H9 (cell line): ENCODE measurements around the gene LAMA3. TPM values are rescaled to one million over a fixed set of nuclear protein-coding genes. Genes with fewer than 3 reads are reported as not detected.

Source experiments
- DNase-seq: peaks from one replicate; pipeline ENCODE4 v3.0.0-alpha.2; 2017
- H2AFZ ChIP-seq: one replicate; pipeline ENCODE4 v1.6.1; 2013; ENCODE audit warnings: mild to moderate bottlenecking, low read length, control low read depth, moderate library complexity
- H2AK5ac ChIP-seq: 2 replicates; pipeline ENCODE4 v1.6.1; 2013; ENCODE audit warnings: low read length, control low read depth, mixed read lengths; ENCODE audit not compliant: insufficient read length
- H2BK120ac ChIP-seq: one replicate; pipeline ENCODE4 v1.6.1; 2013; ENCODE audit warnings: low read depth, mild to moderate bottlenecking, low read length, control low read depth, inconsistent platforms; ENCODE audit not compliant: poor library complexity, severe bottlenecking
- H2BK12ac ChIP-seq: 2 replicates; pipeline ENCODE4 v1.6.1; 2013; ENCODE audit warnings: low read length, control low read depth, mixed read lengths, low read depth; ENCODE audit not compliant: insufficient read length
- H2BK15ac ChIP-seq: 2 replicates; pipeline ENCODE4 v1.6.1; 2013; ENCODE audit warnings: low read depth, low read length, control low read depth
- H2BK20ac ChIP-seq: one replicate; pipeline ENCODE4 v1.6.1; 2013; ENCODE audit warnings: low read depth, mild to moderate bottlenecking, low read length, control low read depth, inconsistent platforms; ENCODE audit not compliant: poor library complexity, severe bottlenecking
- H2BK5ac ChIP-seq: 2 replicates; pipeline ENCODE4 v1.6.1; 2013; ENCODE audit warnings: low read length, control low read depth, mixed read lengths; ENCODE audit not compliant: insufficient read length
- H3K14ac ChIP-seq: 2 replicates; pipeline ENCODE4 v1.6.1; 2013; ENCODE audit warnings: low read length, control low read depth; ENCODE audit not compliant: insufficient read depth
- H3K18ac ChIP-seq: 2 replicates; pipeline ENCODE4 v1.6.1; 2013; ENCODE audit warnings: low read depth, mild to moderate bottlenecking, mixed read lengths, low read length, control low read depth; ENCODE audit not compliant: insufficient read length
- H3K23ac ChIP-seq: 2 replicates; pipeline ENCODE4 v1.6.1; 2013; ENCODE audit warnings: low read length, control low read depth, mixed read lengths, low read depth; ENCODE audit not compliant: insufficient read length
- H3K23me2 ChIP-seq: 2 replicates; pipeline ENCODE4 v1.6.1; 2013; ENCODE audit warnings: low read depth, mild to moderate bottlenecking, mixed read lengths, low read length, control low read depth; ENCODE audit not compliant: insufficient read length, poor library complexity, severe bottlenecking
- H3K27ac ChIP-seq: 2 replicates; pipeline ENCODE4 v1.5.1; 2013; ENCODE audit warnings: low read length, control low read depth, mixed read lengths, low read depth; ENCODE audit not compliant: insufficient read length
- H3K27me3 ChIP-seq: 2 replicates; pipeline ENCODE4 v1.6.1; 2013; ENCODE audit warnings: low read length, control low read depth, inconsistent platforms; ENCODE audit not compliant: insufficient read depth
- H3K4ac ChIP-seq: 2 replicates; pipeline ENCODE4 v1.6.1; 2013; ENCODE audit warnings: low read depth, mild to moderate bottlenecking, control low read depth, inconsistent platforms, low read length, moderate library complexity
- H3K4me1 ChIP-seq: 2 replicates; pipeline ENCODE4 v1.6.1; 2013; ENCODE audit warnings: low read length, control low read depth, inconsistent platforms; ENCODE audit not compliant: insufficient read depth
- H3K4me2 ChIP-seq: 2 replicates; pipeline ENCODE4 v1.6.1; 2013; ENCODE audit warnings: low read length, control low read depth, mixed read lengths; ENCODE audit not compliant: insufficient read length, insufficient read depth
- H3K56ac ChIP-seq: 2 replicates; pipeline ENCODE4 v1.6.1; 2013; ENCODE audit warnings: low read depth, mild to moderate bottlenecking, mixed read lengths, low read length, control low read depth; ENCODE audit not compliant: insufficient read length
- H3K79me1 ChIP-seq: 2 replicates; pipeline ENCODE4 v1.6.1; 2013; ENCODE audit warnings: low read depth, mild to moderate bottlenecking, moderate library complexity, low read length, control low read depth, inconsistent platforms; ENCODE audit not compliant: insufficient read depth, poor library complexity, severe bottlenecking
- H3K79me2 ChIP-seq: 2 replicates; pipeline ENCODE4 v1.6.1; 2013; ENCODE audit warnings: low read length, control low read depth, inconsistent platforms; ENCODE audit not compliant: insufficient read depth
- H3K9ac ChIP-seq: 2 replicates; pipeline ENCODE4 v1.6.1; 2013; ENCODE audit warnings: low read length, control low read depth, mixed read lengths; ENCODE audit not compliant: insufficient read length; ENCODE audit errors: extremely low read depth
- H3K9me3 ChIP-seq: one replicate; pipeline ENCODE4 v1.6.1; 2013; ENCODE audit warnings: low read depth, low read length, inconsistent platforms; ENCODE audit not compliant: control insufficient read depth
- H3T11ph ChIP-seq: one replicate; pipeline ENCODE4 v1.6.1; 2013; ENCODE audit warnings: mild to moderate bottlenecking, low read length, control low read depth, inconsistent platforms
- H4K20me1 ChIP-seq: one replicate; pipeline ENCODE4 v1.6.1; 2013; ENCODE audit not compliant: control insufficient read depth, insufficient read length, insufficient read depth
- H4K5ac ChIP-seq: 2 replicates; pipeline ENCODE4 v1.6.1; 2013; ENCODE audit warnings: low read depth, mild to moderate bottlenecking, mixed read lengths, low read length, control low read depth; ENCODE audit not compliant: insufficient read length
- H4K8ac ChIP-seq: replicated peaks from 2 replicates; pipeline ENCODE4 v1.6.1; 2013; ENCODE audit warnings: low read length, control low read depth, mixed read lengths, low read depth; ENCODE audit not compliant: insufficient read length
- H4K91ac ChIP-seq: 2 replicates; pipeline ENCODE4 v1.6.1; 2013; ENCODE audit warnings: low read depth, mild to moderate bottlenecking, moderate library complexity, mixed read lengths, low read length, control low read depth; ENCODE audit not compliant: insufficient read length
- H3K27ac Mint-ChIP-seq, 3 experiments: 2 replicates in 2 of 3; 3 replicates in 1 of 3; pipeline ENCODE4 v1.8.0; 2020 to 2021; ENCODE audit warnings: mixed read lengths in 3 of 3, mild to moderate bottlenecking in 1 of 3, moderate library complexity in 1 of 3
- H3K27me3 Mint-ChIP-seq: 2 replicates; pipeline ENCODE4 v1.8.0; 2021; ENCODE audit warnings: low read depth, mild to moderate bottlenecking, moderate library complexity, mixed read lengths
- H3K36me3 Mint-ChIP-seq, 3 experiments: 2 replicates in 2 of 3; 3 replicates in 1 of 3; pipeline ENCODE4 v1.8.0; 2020 to 2021; ENCODE audit warnings: low read depth in 3 of 3, mixed read lengths in 3 of 3; ENCODE audit not compliant: insufficient read depth in 1 of 3
- H3K4me1 Mint-ChIP-seq, 2 experiments: 2 replicates each; pipeline ENCODE4 v1.8.0; 2020; ENCODE audit warnings: mixed read lengths in 2 of 2
- H3K4me3 Mint-ChIP-seq, 2 experiments: 2 replicates in 1 of 2; 3 replicates in 1 of 2; pipeline ENCODE4 v1.8.0; 2020 to 2021; ENCODE audit warnings: mild to moderate bottlenecking in 2 of 2, mixed read lengths in 2 of 2, moderate library complexity in 1 of 2
- H3K9me3 Mint-ChIP-seq, 2 experiments: 2 replicates in 1 of 2; 3 replicates in 1 of 2; pipeline ENCODE4 v1.8.0; 2020; ENCODE audit warnings: mild to moderate bottlenecking in 2 of 2, mixed read lengths in 2 of 2, moderate library complexity in 1 of 2
- CTCF ChIP-seq: fragments of 200-600 bp; sonication (generic); conservative IDR thresholded peaks from 3 replicates; pipeline ENCODE4 v1.8.0; 2021; ENCODE audit warnings: antibody characterized with exemption, mild to moderate bottlenecking
- WGBS: extraction: QIAGEN DNeasy Blood & Tissue Kit; methylation state at CpG from one replicate; pipeline ENCODE4 v1.1.7; 2013; ENCODE audit warnings: missing lambda C conversion rate, low lambda C conversion rate, mixed read lengths; ENCODE audit not compliant: insufficient read length; ENCODE audit errors: extremely low coverage; 5-methylcytosine and 5-hydroxymethylcytosine counted together
- total RNA-seq: library from RNA; stranded (reverse); gene quantifications from 2 replicates; pipeline ENCODE4 v1.2.1, GENCODE V29; 2021

The LAMA3 gene
- total RNA-seq, 1 experiment from 2014 or later = 0.33 TPM

GRCh38 chr18:23793985-23794867, 105.0 kb downstream of the LAMA3 start:
- DNase-seq = no peak
- Mint-ChIP-seq H3K4me3 (no peak overlapping the region), H3K27ac (no peak overlapping the region; a peak in 1 of 7 replicates), H3K27me3 (no peaks in the 10 kb centered on the region), H3K4me1 (peaks cover 3% of the 10 kb centered on the region in 2 experiments; a peak in 2 of 4 replicates), H3K36me3 (peaks cover 0 to 9% (median 3%) of the 10 kb centered on the region in 3 experiments; a peak in 4 of 7 replicates), H3K9me3 (peaks cover 4% of the 10 kb centered on the region in 2 experiments; a peak in 3 of 5 replicates)
- no peak overlapping the region for H3K27ac ChIP-seq
- no peak overlapping the region for H3K56ac ChIP-seq
- H2BK20ac ChIP-seq = no peak overlapping the region
- no peak overlapping the region for H3K14ac ChIP-seq
- no peak overlapping the region for H2BK5ac ChIP-seq
- H2AFZ ChIP-seq = no peak overlapping the region
- no peaks in the 10 kb centered on the region; the same call in 1 of the 2 replicates for H3K79me2 ChIP-seq
- H4K8ac ChIP-seq = no peak overlapping the region
- no peaks in the 10 kb centered on the region for H3K4me1 ChIP-seq
- no peak overlapping the region for H2BK120ac ChIP-seq
- H3K9ac ChIP-seq = no peak overlapping the region
- H3K4me2 ChIP-seq = no peak overlapping the region
- no peaks in the 10 kb centered on the region for H3K23me2 ChIP-seq
- no peak; the same call in 2 of the 3 replicates for TF ChIP-seq CTCF
- no peak overlapping the region for H2AK5ac ChIP-seq
- H4K20me1 ChIP-seq = no peaks in the 10 kb centered on the region
- WGBS = no CpG with 5 or more reads among the region's 6 CpGs
- no peak overlapping the region for H3K18ac ChIP-seq
- no peak overlapping the region for H3K4ac ChIP-seq
- H4K5ac ChIP-seq = no peak overlapping the region
- H3K23ac ChIP-seq = no peak overlapping the region
- H3K79me1 ChIP-seq = no peaks in the 10 kb centered on the region
- no peaks in the 10 kb centered on the region for H3K9me3 ChIP-seq
- H2BK12ac ChIP-seq = no peak overlapping the region
- H2BK15ac ChIP-seq = no peak overlapping the region
- no peak overlapping the region for H4K91ac ChIP-seq
- H3T11ph ChIP-seq = no peak overlapping the region
- no peaks in the 10 kb centered on the region for H3K27me3 ChIP-seq
